ENCODE data around the gene MGLL. TPM values are rescaled to one million over a fixed set of nuclear protein-coding genes. Genes with fewer than 3 reads are reported as not detected.

The MGLL gene
- total RNA-seq, 4 donors from 2014 or later: 58.9 to 129 (median 96.3) TPM

DNA sequence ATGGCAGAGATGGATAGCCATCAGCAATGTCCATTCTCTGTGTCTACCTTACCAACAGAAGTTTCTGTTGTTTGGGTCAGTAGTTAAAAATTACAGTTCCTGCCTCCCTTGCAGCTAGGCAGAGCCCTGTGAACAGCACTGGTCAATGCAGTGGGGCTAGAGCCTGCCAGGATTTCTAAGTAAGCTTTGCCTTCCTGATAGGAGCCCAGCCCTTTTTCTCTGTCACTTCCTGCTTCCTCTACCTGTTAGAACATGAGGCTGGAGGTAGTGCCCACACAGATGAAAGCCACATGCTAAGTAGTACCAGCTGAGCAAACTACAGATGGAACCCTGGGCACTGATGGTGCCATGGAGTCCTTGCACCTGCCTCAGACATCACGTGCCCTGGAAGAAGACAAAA is 45.0 kb downstream of the MGLL start:
- DNase-seq (ENCODE audit: low spot score): no peak
- TF ChIP-seq, protein P1, sequence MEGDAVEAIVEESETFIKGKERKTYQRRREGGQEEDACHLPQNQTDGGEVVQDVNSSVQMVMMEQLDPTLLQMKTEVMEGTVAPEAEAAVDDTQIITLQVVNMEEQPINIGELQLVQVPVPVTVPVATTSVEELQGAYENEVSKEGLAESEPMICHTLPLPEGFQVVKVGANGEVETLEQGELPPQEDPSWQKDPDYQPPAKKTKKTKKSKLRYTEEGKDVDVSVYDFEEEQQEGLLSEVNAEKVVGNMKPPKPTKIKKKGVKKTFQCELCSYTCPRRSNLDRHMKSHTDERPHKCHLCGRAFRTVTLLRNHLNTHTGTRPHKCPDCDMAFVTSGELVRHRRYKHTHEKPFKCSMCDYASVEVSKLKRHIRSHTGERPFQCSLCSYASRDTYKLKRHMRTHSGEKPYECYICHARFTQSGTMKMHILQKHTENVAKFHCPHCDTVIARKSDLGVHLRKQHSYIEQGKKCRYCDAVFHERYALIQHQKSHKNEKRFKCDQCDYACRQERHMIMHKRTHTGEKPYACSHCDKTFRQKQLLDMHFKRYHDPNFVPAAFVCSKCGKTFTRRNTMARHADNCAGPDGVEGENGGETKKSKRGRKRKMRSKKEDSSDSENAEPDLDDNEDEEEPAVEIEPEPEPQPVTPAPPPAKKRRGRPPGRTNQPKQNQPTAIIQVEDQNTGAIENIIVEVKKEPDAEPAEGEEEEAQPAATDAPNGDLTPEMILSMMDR (IDR thresholded peaks at IDR 0.05): no peak
- no peak for ATAC-seq (ENCODE audit: low FRiP score)

DNA sequence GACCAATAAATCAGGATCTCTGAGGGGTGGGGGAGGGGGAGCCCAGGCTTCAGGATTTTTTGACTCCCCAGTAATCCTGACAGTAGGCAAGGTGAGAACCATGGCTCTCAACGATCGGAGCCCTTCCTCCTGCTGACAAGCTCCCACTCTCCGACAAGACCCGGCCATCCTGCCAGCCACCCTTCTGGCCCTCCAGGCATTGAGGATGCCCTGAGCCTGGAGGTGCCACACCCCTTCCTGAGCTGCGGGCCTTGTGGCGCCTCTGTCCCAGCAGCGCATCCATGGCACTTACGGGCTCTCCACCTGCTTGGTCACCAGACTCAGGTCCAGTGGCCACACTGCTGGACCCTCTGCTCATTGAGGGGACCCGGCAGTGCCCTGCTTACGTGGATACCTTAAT is 46.0 kb downstream of the MGLL start:
- TF ChIP-seq, protein P1 (IDR thresholded peaks at IDR 0.05): no peak
- DNase-seq (ENCODE audit: low spot score): no peak
- ATAC-seq (ENCODE audit: low FRiP score): no peak

DNA sequence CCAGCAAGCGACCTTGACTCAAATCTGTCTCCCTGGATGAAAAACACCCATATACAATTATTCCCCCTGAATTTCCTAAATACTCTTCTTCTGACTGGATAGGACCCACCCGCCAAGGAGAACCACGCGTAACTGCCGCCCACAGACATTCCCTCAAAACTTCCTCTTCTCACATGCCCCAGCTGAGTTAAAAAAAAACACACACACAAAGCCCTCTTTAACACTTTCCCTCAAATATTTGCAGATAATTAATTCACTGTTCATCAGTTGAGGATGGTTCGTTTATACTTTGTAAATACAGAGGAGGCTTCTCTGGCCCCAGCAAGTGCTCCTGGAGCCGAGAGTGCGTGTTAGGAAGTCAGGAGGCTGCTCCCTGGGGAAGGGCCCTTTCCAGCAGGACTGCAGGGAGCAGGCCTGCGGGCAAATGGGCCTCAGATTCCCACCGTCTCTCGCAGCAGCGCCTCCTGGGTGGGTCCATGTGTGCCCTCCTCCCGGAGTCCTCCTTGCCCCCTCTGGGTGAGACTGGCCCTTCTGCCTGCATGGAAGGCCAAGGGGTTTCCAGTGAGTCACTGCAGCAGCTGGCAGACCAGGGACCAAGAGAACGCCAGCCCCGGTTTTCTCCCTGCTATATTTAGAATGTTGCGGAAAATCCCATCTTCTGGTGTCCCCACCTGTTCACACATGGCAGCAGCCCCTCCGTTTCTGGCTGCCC is 46.8 kb downstream of the MGLL start:
- peak; percentile 39 for DNase-seq (ENCODE audit: low spot score)
- TF ChIP-seq, protein P1 (IDR thresholded peaks at IDR 0.05): no peak
- ATAC-seq (ENCODE audit: low FRiP score): peak; percentile 58

DNA sequence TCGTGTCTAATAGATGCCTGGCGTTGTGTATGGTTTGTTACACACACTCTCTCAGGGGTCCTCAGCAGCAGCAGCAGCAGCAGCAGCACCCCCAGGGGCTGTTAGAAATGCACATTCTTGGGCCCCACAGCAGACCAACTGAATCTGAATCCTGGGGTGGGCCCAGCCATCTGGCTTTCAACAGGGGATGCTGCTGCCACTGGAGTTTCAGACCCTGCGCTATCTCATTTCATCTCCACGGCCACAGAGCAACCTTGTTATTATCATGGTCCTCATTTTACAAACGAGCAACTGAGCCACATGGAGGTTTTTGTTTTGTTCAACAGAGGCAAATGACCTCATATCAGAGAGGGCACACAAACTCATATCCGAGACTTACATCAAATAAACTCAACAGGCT is 47.7 kb downstream of the MGLL start:
- ATAC-seq (ENCODE audit: low FRiP score) (no peak), DNase-seq (ENCODE audit: low spot score) (no peak)
- TF ChIP-seq, protein P1 (IDR thresholded peaks at IDR 0.05): no peak

DNA sequence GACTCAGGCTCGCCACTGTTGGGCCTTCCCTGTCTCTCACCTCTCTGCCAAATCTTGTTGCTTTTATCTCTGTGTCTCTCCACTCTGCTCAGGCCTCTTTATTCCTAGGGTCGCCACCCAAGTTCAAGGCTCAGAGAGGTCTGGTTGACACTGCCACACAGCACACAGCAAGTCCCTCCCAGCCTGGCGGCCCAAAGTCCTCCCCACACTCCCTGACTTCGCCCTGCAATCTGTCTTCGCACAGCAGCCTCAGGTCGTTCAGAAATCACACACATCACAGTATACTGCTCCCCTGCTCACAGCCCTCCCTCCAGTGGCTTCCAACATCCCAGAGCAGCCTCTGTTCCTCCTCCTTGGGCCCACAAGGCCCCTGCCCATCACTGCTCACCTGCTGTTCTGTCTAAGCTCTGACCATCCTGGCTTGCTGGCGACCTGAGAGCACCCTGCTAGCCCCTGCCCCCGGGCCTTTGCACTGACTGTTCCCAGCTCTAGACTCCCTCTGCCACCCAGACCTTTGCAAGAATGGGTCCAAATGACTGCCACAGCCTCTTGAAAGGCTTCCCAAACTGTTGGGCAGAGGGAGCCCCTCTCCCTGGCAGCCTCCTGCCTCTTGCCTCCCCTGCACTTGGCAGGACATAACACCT is 48.4 kb downstream of the MGLL start:
- ATAC-seq (ENCODE audit: low FRiP score) (no peak), DNase-seq (ENCODE audit: low spot score) (no peak)
- TF ChIP-seq, protein P1 (IDR thresholded peaks at IDR 0.05): no peak

DNA sequence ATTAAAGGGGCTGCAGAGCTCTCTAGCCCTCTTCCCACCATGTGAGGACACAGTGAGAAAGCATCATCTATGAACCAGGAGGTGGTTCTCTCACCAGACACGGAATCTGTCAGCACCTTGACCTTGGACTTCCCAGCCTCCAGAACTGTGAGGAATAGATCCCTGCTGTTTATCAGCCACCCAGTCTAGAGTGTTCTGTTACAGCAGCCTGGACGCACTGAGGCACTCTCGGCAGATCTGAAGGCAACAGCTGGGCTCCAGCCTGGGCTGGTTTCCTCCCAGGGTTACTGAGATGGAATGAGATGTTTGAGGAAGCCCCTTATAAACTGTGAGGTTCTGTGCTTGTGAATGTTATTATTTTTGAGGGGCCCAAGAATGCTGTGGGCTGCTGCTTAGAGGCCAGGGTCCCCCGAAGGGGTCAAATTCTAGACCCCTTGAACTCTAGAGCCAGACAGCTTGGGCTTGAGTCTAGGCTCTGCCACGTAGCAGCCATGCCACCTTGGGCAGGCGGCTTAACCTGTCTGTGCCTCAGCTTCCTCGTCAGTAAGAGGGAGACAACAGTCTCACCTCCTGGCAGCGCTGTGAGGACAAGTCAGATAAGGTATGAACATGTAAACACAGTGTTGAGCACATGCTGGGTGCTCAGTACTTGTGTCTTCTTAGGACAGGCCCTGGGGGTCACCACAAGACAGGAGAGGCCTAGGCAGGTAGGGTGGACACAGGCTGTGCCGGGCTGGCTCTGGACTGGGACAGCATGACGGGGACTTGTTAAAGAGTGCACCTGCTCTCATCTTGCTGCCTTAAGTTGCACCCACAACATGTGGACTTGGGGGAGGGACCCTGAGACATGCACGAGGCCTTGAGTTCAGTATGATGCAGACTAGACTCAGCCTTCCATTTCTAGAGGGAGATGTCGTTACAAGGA is 49.2 kb downstream of the MGLL start:
- TF ChIP-seq, protein P1 (IDR thresholded peaks at IDR 0.05): no peak
- DNase-seq (ENCODE audit: low spot score) (no peak), ATAC-seq (ENCODE audit: low FRiP score) (no peak)
